ENCODE data around the gene SCG3. TPM values are rescaled to one million over a fixed set of nuclear protein-coding genes. Genes with fewer than 3 reads are reported as not detected.

Gene SCG3
- total RNA-seq, 1 experiment from 2014 or later = not detected

GRCh38 chr15:51736069-51736468, 54.8 kb downstream of the SCG3 start:
- Histone ChIP-seq H3K4me1 (replicated peaks; ENCODE audit: insufficient read depth) (peaks cover 16% of the 10 kb centered on the region), H2AFZ (no peak overlapping the region), H3K9me2 (ENCODE audit: insufficient read depth) (no peaks in the 10 kb centered on the region), H3F3A (ENCODE audit: insufficient read depth, low read depth) (no peaks in the 10 kb centered on the region; the same call in 1 of the 2 replicates), H3K4me3 (peak overlapping the region; percentile 57; the same call in 1 of the 2 replicates), H3K36me3 (ENCODE audit: low read depth) (no peaks in the 10 kb centered on the region), H3K4me2 (peak overlapping the region; percentile 77), H3K79me2 (ENCODE audit: low read depth) (peaks cover 4% of the 10 kb centered on the region; the same call in 1 of the 2 replicates), H3K27me3 (ENCODE audit: insufficient read depth, low read depth) (no peaks in the 10 kb centered on the region), H3K9me3 (ENCODE audit: insufficient read depth, low read depth) (no peaks in the 10 kb centered on the region), H3K27ac (no peak overlapping the region), H4K20me1 (ENCODE audit: insufficient read depth) (no peaks in the 10 kb centered on the region)
- ChIA-PET POLR2A (ENCODE audit: unreplicated experiment) (no interaction called here), CTCF (no interaction called here)
- intact Hi-C loops (cut with micrococcal nuclease; ENCODE audit: unreplicated experiment) = no loop called here
- no peak for DNase-seq
- no TSS peak for BruUV-seq (replicated peaks)
- TF ChIP-seq EZH2 (IDR thresholded peaks at IDR 0.05; ENCODE audit: low read depth) = no peak

GRCh38 chr15:51736751-51737521, 55.6 kb downstream of the SCG3 start:
- CTCF ChIA-PET = interaction anchor here (0.6 to 0.7 kb wide), 2 partner anchors 331 to 999 kb away, joined by 4 to 7 read pairs; no protein-coding TSS in a partner anchor
- H3K4me2 ChIP-seq = peak overlapping the region; percentile 77
- POLR2A ChIA-PET (ENCODE audit: unreplicated experiment) = no interaction called here
- H3K4me3 ChIP-seq = peak overlapping the region; percentile 57
- no peaks in the 10 kb centered on the region for H3K9me3 ChIP-seq (ENCODE audit: insufficient read depth, low read depth)
- intact Hi-C loops (cut with micrococcal nuclease; ENCODE audit: unreplicated experiment) = no loop called here
- H3F3A ChIP-seq (ENCODE audit: insufficient read depth, low read depth) = no peaks in the 10 kb centered on the region; the same call in 1 of the 2 replicates
- BruUV-seq (replicated peaks) = no TSS peak
- H3K27me3 ChIP-seq (ENCODE audit: insufficient read depth, low read depth) = no peaks in the 10 kb centered on the region
- TF ChIP-seq CTCF (conservative IDR thresholded peaks at IDR 0.05) (no peak), EZH2 (IDR thresholded peaks at IDR 0.05; ENCODE audit: low read depth) (no peak)
- no peaks in the 10 kb centered on the region for H4K20me1 ChIP-seq (ENCODE audit: insufficient read depth)
- H3K27ac ChIP-seq = no peak overlapping the region
- peak in 1 of 2 experiments; percentile 51 for DNase-seq
- peaks cover 16% of the 10 kb centered on the region for H3K4me1 ChIP-seq (replicated peaks; ENCODE audit: insufficient read depth)
- H3K79me2 ChIP-seq (ENCODE audit: low read depth) = peaks cover 4% of the 10 kb centered on the region; the same call in 1 of the 2 replicates
- no peaks in the 10 kb centered on the region for H3K9me2 ChIP-seq (ENCODE audit: insufficient read depth)
- no peaks in the 10 kb centered on the region for H3K36me3 ChIP-seq (ENCODE audit: low read depth)
- peak overlapping the region; percentile 85; the same call in 1 of the 2 replicates for H2AFZ ChIP-seq

GRCh38 chr15:51737522-51738305, 56.4 kb downstream of the SCG3 start, which contains the start of gene LYSMD2:
Gene LYSMD2 (minus strand): TSS chr15:51737655. CDS start chr15:51737622, 33 bp downstream.
- peak in 1 of 2 experiments; percentile 67 for DNase-seq
- no peaks in the 10 kb centered on the region for H3K9me2 ChIP-seq (ENCODE audit: insufficient read depth)
- no peak for TF ChIP-seq CTCF (conservative IDR thresholded peaks at IDR 0.05)
- no peak for TF ChIP-seq EZH2 (IDR thresholded peaks at IDR 0.05; ENCODE audit: low read depth)
- H3K79me2 ChIP-seq (ENCODE audit: low read depth) = peaks cover 4% of the 10 kb centered on the region; the same call in 1 of the 2 replicates
- intact Hi-C loops (cut with micrococcal nuclease; ENCODE audit: unreplicated experiment) = no loop called here
- H3K4me2 ChIP-seq = peak within 1 kb of the TSS; percentile 77
- no peaks in the 10 kb centered on the region for H3K27me3 ChIP-seq (ENCODE audit: insufficient read depth, low read depth)
- H2AFZ ChIP-seq = peak within 1 kb of the TSS; percentile 85
- H3K9me3 ChIP-seq (ENCODE audit: insufficient read depth, low read depth) = no peaks in the 10 kb centered on the region
- H4K20me1 ChIP-seq (ENCODE audit: insufficient read depth) = no peaks in the 10 kb centered on the region
- peak within 1 kb of the TSS; percentile 57 for H3K4me3 ChIP-seq
- no peaks in the 10 kb centered on the region; the same call in 1 of the 2 replicates for H3F3A ChIP-seq (ENCODE audit: insufficient read depth, low read depth)
- no peak within 1 kb of the TSS for H3K27ac ChIP-seq
- ChIA-PET CTCF (interaction anchor here (0.6 to 0.7 kb wide), 2 partner anchors 331 to 998 kb away, joined by 4 to 7 read pairs; no protein-coding TSS in a partner anchor), POLR2A (ENCODE audit: unreplicated experiment) (interaction anchor here (0.6 to 0.7 kb wide), 2 partner anchors 53 to 405 kb away, joined by 7 to 15 read pairs; no protein-coding TSS in a partner anchor)
- H3K4me1 ChIP-seq (replicated peaks; ENCODE audit: insufficient read depth) = peaks cover 16% of the 10 kb centered on the region
- no TSS peak for BruUV-seq (replicated peaks)
- no peaks in the 10 kb centered on the region for H3K36me3 ChIP-seq (ENCODE audit: low read depth)

All from PC-9 (cell line).